T-cell (primary cell): Measurements from ENCODE around the gene LRP1. TPM values are rescaled to one million over a fixed set of nuclear protein-coding genes. Genes with fewer than 3 reads are reported as not detected.

Source experiments
- ATAC-seq, 4 experiments: fragments of 200-7000 bp in 3 of 4; fragments of 150-1000 bp in 1 of 4; cut with Tn5 transposase; replicated peaks in 1 of 4; 1 replicate in 3 of 4; 2 replicates in 1 of 4; pipeline ENCODE4 v1.10.0; 2021; ENCODE audit warnings: moderate library complexity in 3 of 4, mild to moderate bottlenecking in 2 of 4, moderate number of reproducible peaks in 1 of 4
- CTCF ChIA-PET, 2 donors: fragments of 300-600 bp; sonication (Branson Sonifier 250); formaldehyde crosslinking; loops; one replicate each; lab custom pipeline; 2022; ENCODE audit warnings: antibody characterized with exemption in 2 of 2; lab: Charles Lee
- POLR2A ChIA-PET, 2 donors: fragments of 300-600 bp; sonication (Branson Sonifier 250); formaldehyde crosslinking; loops; one replicate each; lab custom pipeline; 2022; ENCODE audit warnings: antibody characterized with exemption in 2 of 2; lab: Charles Lee
- DNase-seq, 35 experiments: peaks; one replicate each; pipeline versions ENCODE4 v3.0.0 to v3.0.0-alpha.2; 2013 to 2023
- H3K27ac ChIP-seq: one replicate; pipeline ENCODE4 v1.5.1; 2013; ENCODE audit warnings: low read length
- H3K27me3 ChIP-seq, 2 experiments: replicated peaks in 1 of 2; 1 replicate in 1 of 2; 2 replicates in 1 of 2; pipeline versions ENCODE4 v1.6.1 to v1.7.0; 2013; ENCODE audit warnings: low read length in 1 of 2, mixed read lengths in 1 of 2; ENCODE audit not compliant: control insufficient read depth in 2 of 2, insufficient read depth in 2 of 2; ENCODE audit errors: extremely low read depth in 1 of 2
- H3K36me3 ChIP-seq, 2 donors: 1 replicate in 1 of 2; 2 replicates in 1 of 2; pipeline versions ENCODE4 v1.6.1 to v1.7.0; 2013; ENCODE audit warnings: low read length in 1 of 2; ENCODE audit not compliant: control insufficient read depth in 2 of 2, insufficient read depth in 1 of 2; ENCODE audit errors: extremely low read depth in 1 of 2
- H3K4me1 ChIP-seq, 2 experiments: 1 replicate in 1 of 2; 2 replicates in 1 of 2; pipeline versions ENCODE4 v1.6.1 to v1.7.0; 2013; ENCODE audit warnings: low read length in 2 of 2, mixed read lengths in 1 of 2; ENCODE audit not compliant: insufficient read depth in 2 of 2, control insufficient read depth in 1 of 2; ENCODE audit errors: extremely low read depth in 1 of 2
- H3K4me3 ChIP-seq, 2 donors: 1 replicate in 1 of 2; 2 replicates in 1 of 2; pipeline versions ENCODE4 v1.5.1 to v1.7.0; 2013; ENCODE audit warnings: mild to moderate bottlenecking in 2 of 2, low read length in 1 of 2, moderate library complexity in 1 of 2; ENCODE audit not compliant: control insufficient read depth in 1 of 2; ENCODE audit errors: extremely low read depth in 1 of 2
- H3K9me3 ChIP-seq: 2 replicates; pipeline ENCODE4 v1.7.0; 2013
- H3K27ac Mint-ChIP-seq, 2 donors: one replicate each; pipeline ENCODE4 v1.8.0; 2020 to 2021; ENCODE audit warnings: mild to moderate bottlenecking in 2 of 2, mixed read lengths in 2 of 2
- H3K27me3 Mint-ChIP-seq, 2 donors: one replicate each; pipeline ENCODE4 v1.8.0; 2021 to 2022; ENCODE audit warnings: mixed read lengths in 2 of 2
- H3K36me3 Mint-ChIP-seq: one replicate; pipeline ENCODE4 v1.8.0; 2021; ENCODE audit warnings: mixed read lengths
- H3K4me1 Mint-ChIP-seq, 3 donors: one replicate each; pipeline ENCODE4 v1.8.0; 2020 to 2022; ENCODE audit warnings: mixed read lengths in 3 of 3, mild to moderate bottlenecking in 1 of 3
- H3K4me3 Mint-ChIP-seq, 3 donors: one replicate each; pipeline ENCODE4 v1.8.0; 2020 to 2022; ENCODE audit warnings: mild to moderate bottlenecking in 3 of 3, mixed read lengths in 3 of 3, moderate library complexity in 3 of 3
- H3K9me3 Mint-ChIP-seq, 3 donors: one replicate each; pipeline ENCODE4 v1.8.0; 2020 to 2022; ENCODE audit warnings: mixed read lengths in 3 of 3
- WGBS: methylation state at CpG from one replicate; pipeline ENCODE4 v1.1.5; 2013; ENCODE audit warnings: missing lambda C conversion rate; ENCODE audit not compliant: insufficient coverage; 5-methylcytosine and 5-hydroxymethylcytosine counted together
- total RNA-seq, 35 experiments: library from RNA in 6 of 35; stranded (reverse) in 6 of 35; fragments of 120-200 nt in 1 of 35; gene quantifications; one replicate each; pipeline versions ENCODE4 v1.2.1 to v1.2.4 and lab custom pipeline; 2013 to 2026

Gene LRP1
- total RNA-seq, 5 donors from 2014 or later (not counting 1 experiment from before 2014, with no cell fraction given): 5.9 to 8.1 (median 7.7) TPM

DNA sequence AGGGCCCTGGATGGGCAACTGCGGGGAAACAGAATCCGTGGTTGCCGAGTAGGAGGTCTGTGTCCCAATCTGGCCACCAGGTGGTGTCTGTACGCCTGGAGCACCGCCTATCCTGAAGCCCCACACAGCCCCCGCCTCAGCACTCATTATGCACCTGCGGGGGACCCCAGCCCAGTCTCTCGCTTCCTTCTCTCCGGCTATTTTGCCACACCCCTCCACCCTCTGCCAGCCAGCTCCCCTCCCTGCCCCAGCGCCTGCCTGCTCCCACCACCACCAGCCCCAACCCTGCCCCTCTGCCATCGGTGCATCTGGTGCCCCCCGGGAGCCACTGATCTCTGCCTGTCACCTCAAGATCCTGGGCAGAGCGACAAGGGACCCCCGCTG, 86.1 kb downstream of the LRP1 start:
- Histone ChIP-seq H3K9me3 (no peaks in the 10 kb centered on the region), H3K27ac (no peak overlapping the region), H3K4me3 (no peak overlapping the region), H3K4me1 (peaks cover 2 to 49% of the 10 kb centered on the region in 2 experiments), H3K27me3 (peaks cover 6 to 76% of the 10 kb centered on the region in 2 experiments), H3K36me3 (no peaks in the 10 kb centered on the region)
- Mint-ChIP-seq H3K27ac (peak overlapping the region in 1 of 2 donors; percentile 57), H3K4me1 (peaks cover 30 to 45% (median 37%) of the 10 kb centered on the region in 3 donors), H3K4me3 (peak overlapping the region in 2 of 3 donors; percentile 28 to 76), H3K9me3 (no peaks in the 10 kb centered on the region), H3K27me3 (peaks cover 50 to 53% of the 10 kb centered on the region in 2 donors), H3K36me3 (no peaks in the 10 kb centered on the region)
- DNase-seq (peak; percentile 27 to 84 (median 56)), ATAC-seq (peak; percentile 47 to 60 (median 54))
- POLR2A ChIA-PET: interaction anchor here in 1 of 2 donors (0.6 kb wide), 1 partner anchor 363 kb away, joined by 4 read pairs; no protein-coding TSS in a partner anchor
- CTCF ChIA-PET: interaction anchor here (0.5 to 4.3 kb wide), 19 partner anchors 9 to 1024 kb away, joined by 3 to 66 read pairs (median 5); partner anchors contain the start of gene SHMT2 (in 2 of the 2)
- WGBS: 5% methylated on average over 14 of the region's 14 CpGs

DNA sequence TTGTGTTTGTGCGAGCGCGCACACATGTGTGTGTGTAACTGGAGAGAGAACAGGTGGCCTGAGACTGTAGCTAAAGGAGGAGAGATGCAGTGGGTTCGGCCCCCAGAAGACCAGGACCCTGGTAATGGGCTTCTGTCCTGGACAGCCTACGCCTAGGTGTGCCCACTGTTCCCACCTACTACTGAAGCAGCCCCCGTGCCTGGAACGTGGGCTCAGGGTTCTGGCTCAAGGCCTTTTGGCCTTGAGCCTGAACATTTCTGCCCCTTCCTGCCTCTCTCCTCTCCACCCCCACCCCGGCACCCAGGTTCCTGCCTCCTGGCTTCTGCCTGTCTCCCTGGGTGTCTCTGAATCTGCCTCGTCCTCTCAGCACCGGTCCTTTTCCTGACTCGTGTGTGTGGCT, 86.8 kb downstream of the LRP1 start:
- POLR2A ChIA-PET: no interaction called here
- no peak overlapping the region for H3K27ac Mint-ChIP-seq

DNA sequence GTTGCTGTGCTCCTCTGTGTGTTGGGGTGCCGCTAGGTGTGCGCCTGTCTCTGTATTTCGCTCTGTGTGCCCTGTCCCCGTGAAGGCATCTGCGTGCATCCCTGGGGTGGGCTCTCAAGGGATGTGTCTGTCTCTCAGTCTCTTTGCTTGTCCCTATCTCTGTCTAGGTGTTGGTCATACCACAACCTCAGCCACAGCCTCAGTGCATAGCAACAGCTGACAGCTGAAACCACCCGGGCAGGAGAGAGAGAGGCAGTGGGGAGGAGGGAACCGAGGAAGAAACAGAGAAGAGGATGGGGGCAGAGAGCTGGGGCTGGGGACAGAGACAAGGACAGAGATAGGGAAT, 87.4 kb downstream of the LRP1 start:
- no peaks in the 10 kb centered on the region for H3K36me3 Mint-ChIP-seq
- DNase-seq (peak in 10 of 35 experiments; percentile 25 to 59 (median 36)), ATAC-seq (peak in 3 of 4 experiments; percentile 8 to 19 (median 15))
- Histone ChIP-seq H3K9me3 (no peaks in the 10 kb centered on the region), H3K36me3 (no peaks in the 10 kb centered on the region), H3K27ac (no peak overlapping the region), H3K4me1 (peaks cover 2 to 58% of the 10 kb centered on the region in 2 experiments), H3K4me3 (no peak overlapping the region), H3K27me3 (peaks cover 6 to 84% of the 10 kb centered on the region in 2 experiments)
- H3K4me1 Mint-ChIP-seq: peaks cover 33 to 51% (median 38%) of the 10 kb centered on the region in 3 donors
- ChIA-PET POLR2A (no interaction called here), CTCF (interaction anchor here (0.8 to 4.3 kb wide), 4 partner anchors 13 to 27 kb away, joined by 3 to 39 read pairs (median 6); partner anchors contain the start of gene SHMT2 (in 2 of the 2))
- no peaks in the 10 kb centered on the region for H3K9me3 Mint-ChIP-seq
- H3K4me3 Mint-ChIP-seq: peak overlapping the region; percentile 55 to 76 (median 62)
- WGBS: 18% methylated on average over 6 of the region's 7 CpGs
- H3K27ac Mint-ChIP-seq: peak overlapping the region in 1 of 2 donors; percentile 29
- H3K27me3 Mint-ChIP-seq: peaks cover 59 to 61% of the 10 kb centered on the region in 2 donors

More for the DNA sequence above, 86.8 kb downstream of the LRP1 start:
- Mint-ChIP-seq H3K4me1 (peaks cover 33 to 48% (median 37%) of the 10 kb centered on the region in 3 donors), H3K9me3 (no peaks in the 10 kb centered on the region), H3K27me3 (peaks cover 56 to 58% of the 10 kb centered on the region in 2 donors), H3K4me3 (peak overlapping the region in 2 of 3 donors; percentile 6 to 76), H3K36me3 (no peaks in the 10 kb centered on the region)
- no peak overlapping the region for H3K27ac ChIP-seq
- CTCF ChIA-PET: interaction anchor here (1.5 to 4.3 kb wide), 4 partner anchors 12 to 28 kb away, joined by 7 to 66 read pairs (median 23); a partner anchor contains a TSS
- H3K4me1 ChIP-seq: peaks cover 2 to 52% of the 10 kb centered on the region in 2 experiments
- no peak for ATAC-seq
- peak in 1 of 35 experiments; percentile 14 for DNase-seq
- H3K9me3 ChIP-seq: no peaks in the 10 kb centered on the region
- H3K27me3 ChIP-seq: peaks cover 6 to 83% of the 10 kb centered on the region in 2 experiments
- no peaks in the 10 kb centered on the region for H3K36me3 ChIP-seq
- no peak overlapping the region for H3K4me3 ChIP-seq
- WGBS: 23% methylated on average over 6 of the region's 11 CpGs

DNA sequence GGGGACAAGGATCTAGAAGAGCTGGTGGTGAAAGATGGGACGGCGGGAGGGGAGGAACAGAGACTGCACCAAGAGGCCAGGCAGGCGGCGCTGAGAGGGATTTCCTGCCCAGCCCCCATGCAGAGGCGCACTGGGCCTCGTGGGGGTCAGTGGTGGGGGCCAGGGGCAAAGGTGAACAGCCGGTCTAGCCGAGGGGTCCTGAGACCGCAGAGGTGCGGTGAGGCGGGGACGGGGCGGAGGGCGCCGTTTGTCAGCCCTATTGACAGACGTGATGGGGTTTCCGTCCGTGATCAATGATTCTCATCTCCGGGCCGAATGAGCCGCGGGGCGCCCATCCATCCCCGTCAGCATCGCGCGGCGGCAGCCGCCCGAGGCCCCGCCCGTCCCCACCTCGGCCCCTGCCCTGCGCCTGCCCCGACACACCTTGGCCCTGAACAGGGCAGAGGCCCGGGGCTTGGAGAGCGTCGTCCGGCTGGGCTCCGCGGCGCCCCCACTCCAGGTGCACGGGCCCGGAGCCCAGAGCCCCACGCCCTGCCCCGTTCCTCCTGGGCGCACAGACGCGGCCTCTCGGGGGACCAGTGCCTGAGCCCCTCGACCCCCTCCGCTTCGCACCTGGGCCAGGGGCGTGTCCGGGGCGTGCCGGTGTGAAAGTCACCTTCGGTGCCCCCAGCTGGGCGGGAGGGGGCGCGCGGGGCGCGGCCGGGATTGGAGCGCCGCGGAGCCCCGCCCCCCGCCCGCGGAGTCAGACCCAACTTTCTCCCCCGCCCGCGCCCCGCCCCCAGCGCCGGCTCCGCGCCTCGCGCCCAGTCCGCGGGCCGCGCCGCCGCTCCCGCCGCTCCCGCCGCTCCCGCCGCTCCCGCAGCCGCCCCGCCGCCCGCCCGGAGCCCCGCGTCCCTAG, 88.0 kb downstream of the LRP1 start, which contains the start of gene NXPH4:
Gene NXPH4 (plus strand): TSS at position 781 of the 898 bp plus-strand sequence. CDS start 176 bp downstream, outside the sequence.
- Mint-ChIP-seq H3K9me3 (no peaks in the 10 kb centered on the region), H3K27ac (peak within 1 kb of the TSS in 1 of 2 donors; percentile 29), H3K27me3 (peaks cover 65 to 67% of the 10 kb centered on the region in 2 donors), H3K4me1 (peaks cover 37 to 57% (median 44%) of the 10 kb centered on the region in 3 donors), H3K4me3 (peak within 1 kb of the TSS; percentile 77 to 80 (median 80)), H3K36me3 (no peaks in the 10 kb centered on the region)
- peak in 15 of 35 experiments; percentile 25 to 67 (median 41) for DNase-seq
- H3K4me3 ChIP-seq: peak within 1 kb of the TSS; percentile 32 to 36
- ChIA-PET POLR2A (no interaction called here), CTCF (interaction anchor here (0.6 to 4.3 kb wide), 5 partner anchors 13 to 97 kb away, joined by 3 to 39 read pairs (median 6); partner anchors contain the start of gene SHMT2 (in 2 of the 2))
- peak; percentile 34 to 51 (median 44) for ATAC-seq
- no peaks in the 10 kb centered on the region for H3K9me3 ChIP-seq
- peaks cover 6 to 91% of the 10 kb centered on the region in 2 experiments for H3K27me3 ChIP-seq
- peaks cover 2 to 64% of the 10 kb centered on the region in 2 experiments for H3K4me1 ChIP-seq
- WGBS: 1% methylated on average over 85 of the region's 102 CpGs
- no peak within 1 kb of the TSS for H3K27ac ChIP-seq
- H3K36me3 ChIP-seq: no peaks in the 10 kb centered on the region

DNA sequence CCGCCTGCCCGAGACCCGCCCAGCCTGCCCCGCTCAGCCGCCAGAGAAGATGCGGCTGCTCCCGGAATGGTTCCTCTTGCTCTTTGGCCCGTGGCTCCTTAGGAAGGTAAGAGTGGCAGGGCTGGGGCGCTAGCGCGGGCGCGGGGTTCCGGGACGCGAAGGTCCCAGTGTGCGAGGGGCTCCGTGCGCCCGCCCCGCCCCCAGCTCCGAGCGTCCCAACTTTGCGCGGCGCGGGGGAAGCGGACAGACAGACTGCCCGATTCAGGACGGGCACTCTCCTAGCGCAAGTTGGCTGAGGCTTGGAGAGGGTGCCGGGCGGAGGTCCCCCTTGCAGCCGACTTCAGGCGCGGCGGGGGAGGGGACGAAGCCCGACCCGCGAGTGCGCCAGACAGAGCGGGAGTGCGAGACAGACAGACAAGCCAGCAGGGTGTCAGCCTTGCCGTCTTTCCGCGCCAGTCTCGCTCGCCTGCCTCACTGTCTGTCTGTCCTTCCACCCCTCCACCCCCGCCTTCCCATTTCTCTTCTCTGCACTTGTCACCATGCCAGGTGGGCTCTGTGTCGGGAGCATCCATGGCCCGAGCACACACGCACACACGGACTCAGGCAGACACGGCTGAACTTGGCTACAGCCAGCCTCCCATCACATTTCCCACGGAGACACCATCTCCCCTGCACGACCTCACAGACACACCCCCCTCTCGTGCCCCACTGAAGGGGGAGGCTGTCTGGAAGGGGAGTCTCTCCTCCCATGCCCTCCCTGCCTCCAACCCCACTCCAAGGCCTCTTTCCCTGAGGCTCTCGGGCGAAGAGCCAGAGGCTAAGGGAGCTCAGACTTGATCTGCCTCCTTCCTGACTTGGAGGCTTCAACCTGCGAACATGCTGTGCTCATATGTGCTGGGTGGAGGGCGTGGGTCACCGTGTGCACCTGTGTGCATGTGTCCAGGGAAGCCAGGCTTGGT, 88.9 kb downstream of the LRP1 start:
- DNase-seq: peak in 10 of 35 experiments; percentile 24 to 67 (median 42)
- POLR2A ChIA-PET: no interaction called here

More for the DNA sequence above, 88.9 kb downstream of the LRP1 start:
- CTCF ChIA-PET: interaction anchor here (0.6 to 1.7 kb wide), 6 partner anchors 10 to 96 kb away, joined by 3 to 6 read pairs (median 4); partner anchors contain the start of gene SHMT2 (in 1 of the 2)
- peaks cover 73 to 76% of the 10 kb centered on the region in 2 donors for H3K27me3 Mint-ChIP-seq
- H3K4me1 Mint-ChIP-seq: peaks cover 41 to 64% (median 52%) of the 10 kb centered on the region in 3 donors
- ATAC-seq: peak in 3 of 4 experiments; percentile 24 to 34 (median 27)
- no peaks in the 10 kb centered on the region for H3K36me3 ChIP-seq
- H3K36me3 Mint-ChIP-seq: no peaks in the 10 kb centered on the region
- H3K9me3 ChIP-seq: no peaks in the 10 kb centered on the region
- WGBS: 4% methylated on average over 55 of the region's 63 CpGs
- H3K27ac ChIP-seq: no peak overlapping the region
- H3K27ac Mint-ChIP-seq: no peak overlapping the region
- H3K27me3 ChIP-seq: peaks cover 6 to 96% of the 10 kb centered on the region in 2 experiments
- peak overlapping the region; percentile 77 to 80 (median 80) for H3K4me3 Mint-ChIP-seq
- peak overlapping the region; percentile 32 to 36 for H3K4me3 ChIP-seq
- no peaks in the 10 kb centered on the region for H3K9me3 Mint-ChIP-seq
- peaks cover 5 to 73% of the 10 kb centered on the region in 2 experiments for H3K4me1 ChIP-seq
